Activated CD8-positive, alpha-beta memory T cell treated with anti-CD3 and anti-CD28 coated beads for 24 hours (primary cell): ENCODE measurements around the gene SEMA4D.

Source experiments
- DNase-seq: peaks from one replicate; pipeline ENCODE4 v3.0.0-alpha.2; 2020

The SEMA4D gene

DNA sequence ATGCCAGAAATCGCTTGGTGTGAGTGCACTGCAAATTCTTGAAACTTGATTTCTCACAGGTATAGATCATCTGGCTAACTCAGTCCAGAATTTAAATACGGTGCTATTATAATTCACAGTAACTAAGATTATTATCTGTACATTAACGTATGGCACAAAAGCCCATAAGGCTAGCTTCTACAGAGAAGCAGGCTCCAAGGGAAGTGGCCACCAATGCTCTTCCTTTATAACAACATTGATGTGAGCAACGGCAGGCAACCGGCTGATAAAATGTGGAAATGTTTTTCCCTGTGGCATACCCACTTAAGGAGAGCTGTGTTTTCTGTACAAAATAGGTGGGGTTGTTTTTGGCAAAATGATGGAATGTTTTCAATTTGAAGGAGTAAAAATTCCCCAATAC lies 35.7 kb downstream of the SEMA4D start:
- DNase-seq: no peak

DNA sequence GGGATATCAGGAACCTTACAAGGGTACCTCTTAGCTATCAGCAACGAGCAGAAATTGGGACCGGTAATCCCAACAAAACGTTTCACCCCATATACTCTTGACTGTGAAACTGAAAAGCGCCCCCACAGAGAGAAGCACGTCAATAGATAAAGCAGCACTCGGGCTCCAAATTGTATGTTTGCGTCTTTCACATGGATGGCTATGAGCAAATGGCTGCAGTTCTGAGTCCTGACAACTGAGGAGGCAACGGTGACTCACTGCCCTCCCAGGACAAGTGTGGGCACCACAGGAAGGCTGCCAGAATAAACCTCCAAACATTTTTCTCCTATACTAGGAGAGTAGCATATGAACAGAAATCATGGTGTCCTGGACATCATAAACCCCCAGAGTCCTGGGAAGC lies 36.6 kb downstream of the SEMA4D start:
- DNase-seq: no peak

DNA sequence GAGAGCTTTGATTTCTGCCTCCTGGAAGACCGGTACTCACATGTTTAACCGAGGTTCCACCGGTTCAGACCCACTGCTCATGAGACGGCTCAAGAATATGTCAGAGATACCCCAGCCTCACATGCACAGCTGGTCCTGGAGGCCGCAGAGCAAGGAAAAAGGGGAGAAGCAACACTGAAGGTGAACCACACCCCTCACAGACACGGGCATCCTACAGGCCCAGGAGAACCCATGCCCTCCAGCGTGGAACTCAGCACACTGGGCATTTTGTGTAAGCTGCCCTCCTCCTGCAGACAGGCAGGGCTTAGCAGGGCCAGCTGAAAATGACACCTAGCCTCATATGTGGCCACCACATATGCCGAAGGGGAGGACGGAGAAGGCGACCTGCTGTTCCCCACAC lies 37.4 kb downstream of the SEMA4D start:
- no peak for DNase-seq

DNA sequence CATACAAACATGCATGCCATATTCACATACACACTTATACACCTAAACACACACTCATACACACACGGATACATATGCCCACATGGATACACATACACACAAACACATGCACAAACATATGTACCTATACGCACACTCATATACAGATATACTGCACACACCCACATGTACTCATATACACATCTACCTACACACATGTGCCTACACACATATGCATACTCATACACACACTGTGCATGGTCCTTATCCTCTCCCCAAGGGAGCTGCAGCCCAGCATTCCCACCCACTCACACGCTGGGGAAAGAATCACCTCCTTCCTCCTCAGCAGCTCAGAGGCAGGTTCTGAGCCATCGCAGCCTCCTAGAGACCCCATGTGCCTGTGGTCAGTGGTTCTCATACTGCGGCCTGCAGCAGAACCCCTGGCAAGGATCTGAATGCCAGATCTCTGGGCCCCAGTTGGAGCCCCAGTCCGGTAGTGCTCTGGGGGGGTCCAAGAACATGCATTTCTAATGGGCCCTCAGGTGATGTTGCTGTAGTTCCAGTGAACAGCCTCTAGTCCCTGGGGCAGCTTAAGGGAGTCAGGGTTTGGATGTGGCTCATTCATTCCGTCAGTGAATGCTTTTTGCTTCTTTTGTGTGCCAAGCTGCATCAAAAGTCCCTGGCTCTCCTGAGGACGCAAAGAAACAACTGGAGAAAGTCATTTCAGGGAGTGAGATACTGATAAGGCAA lies 39.0 kb downstream of the SEMA4D start:
- no peak for DNase-seq

DNA sequence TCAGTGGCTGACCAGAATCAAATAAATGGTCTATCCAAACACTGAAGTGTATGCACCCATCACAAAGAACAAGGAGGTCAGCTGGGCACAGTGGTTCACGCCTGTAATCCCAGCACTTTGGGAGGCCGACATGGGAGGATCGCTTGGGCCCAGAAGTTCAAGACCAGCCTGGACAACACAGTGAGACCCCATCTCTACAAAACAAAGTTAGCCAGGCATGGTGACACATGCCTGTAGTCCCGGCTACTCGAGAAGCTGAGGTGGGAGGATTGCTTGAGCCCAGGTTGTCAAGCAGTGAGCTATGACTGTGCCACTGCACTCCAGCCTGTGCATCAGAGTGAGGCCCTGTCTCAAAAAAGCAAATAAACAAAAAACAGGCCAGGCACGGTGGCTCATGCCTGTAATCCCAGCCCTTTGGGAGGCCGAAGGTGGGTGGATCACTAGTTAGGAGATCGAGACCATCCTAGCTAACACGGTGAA lies 40.5 kb downstream of the SEMA4D start:
- no peak for DNase-seq

DNA sequence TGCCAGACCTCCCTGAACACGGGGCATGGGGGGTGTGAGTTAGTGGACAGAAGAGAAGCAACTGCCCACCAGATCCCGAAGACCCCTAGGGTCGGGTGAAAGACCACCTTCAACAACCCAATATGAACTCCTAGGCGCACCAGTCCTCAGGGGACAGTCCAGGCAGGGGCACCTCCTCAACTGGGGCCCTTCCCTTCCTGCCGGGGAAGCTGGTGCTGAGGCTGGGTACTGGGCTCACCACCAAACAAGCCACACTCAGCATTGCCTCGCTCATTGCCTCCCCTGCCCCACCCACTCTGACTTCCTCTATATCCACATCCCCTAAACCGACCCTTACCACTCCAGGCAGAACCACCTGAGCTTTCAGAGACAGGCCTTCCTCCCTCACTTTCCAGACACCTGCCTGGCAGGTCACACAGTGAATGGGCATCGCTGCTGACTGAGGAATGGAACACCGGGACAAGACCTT lies 42.5 kb downstream of the SEMA4D start:
- no peak for DNase-seq

DNA sequence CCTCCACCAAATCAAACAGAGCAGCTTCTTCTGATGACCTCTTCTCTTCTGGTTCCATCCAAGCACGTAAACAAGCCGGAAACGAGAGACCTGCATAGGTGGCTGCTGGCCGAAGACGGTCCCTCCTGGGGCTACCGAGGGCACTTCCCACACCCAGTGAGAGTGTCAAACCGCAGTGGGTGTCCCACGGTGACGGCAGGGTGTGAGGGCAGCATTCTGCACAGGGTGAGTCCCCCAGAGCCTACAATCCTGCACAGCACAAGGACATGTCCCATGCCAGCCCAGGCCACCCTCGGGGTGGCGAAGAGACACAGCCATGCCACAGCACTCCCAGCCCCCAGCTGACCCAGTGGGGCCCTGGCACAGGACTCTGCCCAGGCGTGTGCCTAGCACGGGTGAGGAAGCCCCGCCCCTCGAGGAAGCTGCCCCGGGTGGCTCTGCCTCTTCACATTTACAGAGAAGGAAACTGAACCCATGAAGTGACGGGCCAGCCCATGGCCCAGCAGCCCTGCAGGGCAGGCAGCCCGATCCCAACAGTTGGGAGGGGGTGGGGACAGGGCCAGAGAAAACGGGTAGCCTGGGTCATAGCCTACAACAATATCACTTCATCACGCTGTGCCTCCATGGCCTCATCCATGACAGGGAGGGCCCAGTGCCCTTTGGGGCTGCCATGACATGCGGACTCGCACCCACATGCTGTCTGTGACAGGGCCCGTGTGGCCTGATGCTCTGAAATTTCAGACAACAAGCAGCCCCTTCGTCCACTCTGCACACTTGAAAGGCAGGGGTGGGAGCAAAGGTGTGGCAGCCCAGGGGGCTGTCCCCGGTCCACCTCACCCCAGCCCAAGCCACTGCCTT lies 43.2 kb downstream of the SEMA4D start:
- no peak for DNase-seq

DNA sequence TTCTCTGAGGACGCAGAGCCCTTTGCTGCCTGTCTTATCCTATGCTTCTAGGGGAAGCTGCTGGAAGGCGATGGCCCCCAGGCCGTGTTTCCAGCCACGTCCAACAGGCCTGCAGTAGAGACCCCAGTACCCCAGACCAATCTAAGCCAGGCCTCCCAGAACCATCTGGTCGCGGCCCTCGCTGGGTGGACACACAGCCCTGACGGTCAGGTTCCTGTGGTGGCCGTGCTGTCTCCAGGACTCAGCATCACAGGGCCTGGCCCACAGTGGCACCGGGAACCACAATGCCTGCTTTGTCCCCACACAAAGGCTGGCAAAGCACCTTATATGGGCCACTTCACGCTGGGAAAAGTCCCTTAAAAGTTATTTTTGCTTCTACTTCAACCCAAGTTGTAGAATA lies 44.5 kb downstream of the SEMA4D start:
- DNase-seq: no peak

DNA sequence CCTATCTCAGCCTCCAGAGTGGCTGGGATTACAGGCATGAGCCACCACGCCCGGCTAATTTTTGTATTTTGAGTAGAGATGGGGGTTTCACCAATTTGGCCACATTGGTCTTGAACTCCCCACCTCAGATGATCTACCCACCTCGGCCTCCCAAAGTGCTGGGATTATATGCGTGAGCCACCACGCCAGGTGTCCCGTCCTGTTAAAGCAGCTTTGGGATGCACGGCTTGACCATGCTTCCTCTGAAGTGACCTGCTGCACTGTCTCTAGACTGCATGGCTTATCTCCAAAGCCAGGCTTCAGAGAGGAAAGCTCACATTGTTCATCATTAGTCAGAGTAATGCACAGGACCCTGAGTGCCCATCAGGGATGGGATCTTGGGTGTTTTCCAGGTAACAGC lies 45.4 kb downstream of the SEMA4D start:
- DNase-seq: no peak

DNA sequence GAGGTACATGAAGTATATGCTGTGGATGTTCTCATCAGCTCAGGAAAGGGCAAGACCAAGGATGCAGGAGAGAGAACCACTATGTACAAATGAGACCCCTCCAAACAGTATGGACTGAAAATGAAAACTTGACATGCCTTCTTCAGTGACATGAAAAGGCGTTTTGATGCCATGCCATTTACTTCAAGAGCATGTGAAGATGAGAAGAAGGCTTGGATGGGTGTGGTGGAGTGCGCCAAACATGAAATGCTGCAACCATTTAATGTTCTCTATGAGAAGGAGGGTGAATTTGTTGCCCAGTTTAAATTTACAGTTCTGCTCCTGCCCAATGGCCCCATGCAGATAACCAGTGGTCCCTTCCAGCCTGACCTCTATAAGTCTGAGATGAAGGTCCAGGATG lies 47.7 kb downstream of the SEMA4D start:
- DNase-seq: no peak

DNA sequence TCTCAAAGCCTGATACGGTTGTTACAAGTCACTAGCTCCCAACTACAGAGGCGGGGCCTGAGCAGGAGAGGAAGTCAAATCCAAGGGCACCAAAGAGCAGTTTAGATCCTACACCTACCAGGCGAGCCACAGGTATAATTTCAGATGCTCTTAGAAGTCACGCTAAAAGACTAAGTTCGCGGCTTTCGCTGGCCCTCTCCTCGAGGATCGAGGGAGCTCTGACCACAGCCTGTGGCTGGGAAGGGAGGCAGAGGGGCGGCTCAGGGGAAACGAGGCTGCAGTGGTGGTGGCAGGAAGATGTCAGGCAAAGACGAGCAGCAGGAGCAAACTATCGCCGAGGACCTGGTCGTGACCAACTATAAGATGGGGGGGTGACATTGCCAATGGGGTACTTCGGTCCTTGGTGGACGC lies 48.6 kb downstream of the SEMA4D start:
- no peak for DNase-seq

DNA sequence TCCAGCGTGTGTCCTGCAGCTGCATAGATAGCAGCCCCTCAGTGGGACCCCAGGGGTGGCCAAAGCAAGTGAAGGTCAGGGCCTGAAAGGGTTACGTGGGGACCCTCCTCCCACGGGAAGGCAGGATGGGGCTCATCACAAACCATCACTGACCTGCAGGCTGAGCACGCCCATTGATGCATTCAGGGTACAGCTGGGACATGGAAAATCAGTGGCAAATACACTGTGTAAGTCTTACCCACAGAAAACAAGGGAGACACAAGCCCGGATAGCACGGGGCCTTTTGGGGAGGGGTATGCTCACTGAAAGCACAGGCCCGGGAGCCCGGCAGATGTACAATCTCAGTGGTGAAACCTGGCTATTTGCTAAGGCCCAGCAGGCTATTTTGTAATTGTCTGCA lies 49.1 kb downstream of the SEMA4D start:
- DNase-seq: no peak

DNA sequence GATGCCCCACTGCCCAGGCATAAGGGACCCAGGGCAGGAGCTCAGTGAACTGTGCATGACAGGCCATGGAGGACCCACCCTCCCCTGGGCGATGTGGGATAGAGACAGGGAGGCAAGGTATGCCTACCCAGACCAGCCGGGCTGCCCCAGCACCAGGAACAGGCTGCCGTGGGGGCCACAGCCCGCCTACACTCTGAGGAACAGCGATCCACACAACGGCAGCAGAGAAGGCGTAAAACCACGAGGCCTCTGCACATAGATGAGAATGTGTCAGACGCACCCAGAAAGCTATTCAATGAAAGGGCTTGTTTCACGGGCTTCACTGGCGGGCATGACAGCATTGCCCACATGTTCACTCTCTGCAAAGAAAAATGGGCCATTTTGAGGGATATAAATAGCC lies 49.5 kb downstream of the SEMA4D start:
- peak; percentile 84 for DNase-seq

DNA sequence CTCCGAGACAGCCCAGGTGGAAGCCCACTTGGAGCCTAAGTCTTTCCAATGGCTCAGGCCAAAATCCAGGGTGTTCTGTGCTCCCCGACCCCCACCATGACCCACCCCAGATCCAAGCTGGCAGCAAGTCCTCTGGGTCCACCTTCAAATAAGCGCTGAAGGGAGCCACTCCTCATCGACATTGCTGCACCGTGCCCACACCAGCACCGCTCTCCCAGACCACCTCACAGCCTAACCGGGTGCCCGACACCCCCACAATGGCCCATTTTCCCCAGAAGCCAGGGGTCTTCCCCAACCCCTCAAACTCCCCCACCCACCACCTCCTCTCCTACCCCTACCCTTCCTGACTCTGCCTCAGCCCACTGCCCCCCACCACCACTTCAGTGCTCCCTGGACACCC lies 50.5 kb downstream of the SEMA4D start:
- DNase-seq: no peak

DNA sequence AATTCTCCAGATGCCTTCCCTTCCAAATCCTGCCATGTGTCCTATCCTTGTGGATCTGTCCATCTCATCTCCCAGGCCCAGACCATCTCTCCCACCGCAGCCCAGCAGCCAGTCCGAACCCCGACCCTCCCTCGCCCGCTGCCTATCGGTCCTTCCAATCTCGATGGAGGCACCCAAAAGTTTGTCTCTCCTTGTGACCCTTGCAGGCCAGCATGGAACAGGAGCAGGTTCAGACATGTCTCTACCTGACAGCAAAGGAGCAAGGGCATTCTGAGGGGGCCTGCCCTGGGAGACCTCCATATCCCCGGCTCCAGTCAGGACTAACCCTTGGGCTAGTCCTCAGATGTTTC lies 51.0 kb downstream of the SEMA4D start:
- DNase-seq: no peak

DNA sequence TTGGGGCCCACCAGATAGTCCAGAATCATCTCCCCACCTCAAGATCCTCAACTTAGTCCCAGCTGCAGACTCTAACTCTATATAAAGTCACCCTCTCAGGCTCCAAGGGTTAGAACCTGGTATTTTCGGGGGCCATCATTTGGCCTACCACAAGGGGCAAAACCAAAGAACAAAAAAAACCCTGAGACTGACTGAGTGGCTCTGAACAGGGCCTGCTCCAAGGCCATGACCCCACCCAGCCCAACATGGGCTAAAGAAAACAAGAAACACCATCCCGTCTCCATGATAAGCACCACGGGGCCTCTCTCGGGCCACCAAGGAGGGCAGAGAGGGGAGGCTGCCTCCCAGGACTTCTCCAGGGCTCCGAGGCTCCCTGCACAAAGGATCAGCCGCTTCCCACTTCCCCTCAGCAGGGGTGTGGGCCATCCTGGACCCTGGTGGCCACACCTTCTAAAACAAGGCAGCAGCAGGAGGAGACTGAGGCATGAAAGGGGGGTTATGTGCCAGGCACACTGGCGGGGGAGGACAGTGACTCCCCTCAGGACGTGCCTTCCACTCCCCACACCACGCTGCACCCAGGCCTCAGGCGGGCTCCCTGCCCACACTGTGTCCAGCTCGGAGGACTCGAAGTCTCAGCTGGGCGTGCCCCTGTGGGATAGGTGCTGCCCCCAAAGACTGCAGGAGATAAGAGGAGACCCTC lies 51.5 kb downstream of the SEMA4D start:
- no peak for DNase-seq

DNA sequence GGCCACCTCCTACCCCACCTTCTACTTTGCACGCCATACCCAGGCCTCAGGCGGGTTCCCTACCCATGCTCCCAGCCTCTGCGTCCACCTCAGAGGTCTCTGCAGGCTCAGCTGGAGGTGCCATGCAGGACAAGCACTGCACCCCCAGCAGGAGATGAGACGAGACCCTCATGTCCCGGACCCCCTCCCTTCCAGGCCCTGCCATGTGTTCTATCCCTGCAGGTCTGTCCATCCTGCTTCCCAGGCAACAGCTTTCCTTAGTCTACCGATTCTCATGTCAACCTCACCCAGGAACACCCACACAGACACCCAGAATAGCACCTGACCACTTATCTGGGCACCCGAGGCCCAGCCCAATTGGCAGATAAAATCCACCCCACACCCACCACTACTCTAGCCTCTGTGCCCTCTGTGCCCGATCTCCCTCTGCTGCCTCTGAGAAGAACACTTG lies 52.1 kb downstream of the SEMA4D start:
- DNase-seq: no peak

DNA sequence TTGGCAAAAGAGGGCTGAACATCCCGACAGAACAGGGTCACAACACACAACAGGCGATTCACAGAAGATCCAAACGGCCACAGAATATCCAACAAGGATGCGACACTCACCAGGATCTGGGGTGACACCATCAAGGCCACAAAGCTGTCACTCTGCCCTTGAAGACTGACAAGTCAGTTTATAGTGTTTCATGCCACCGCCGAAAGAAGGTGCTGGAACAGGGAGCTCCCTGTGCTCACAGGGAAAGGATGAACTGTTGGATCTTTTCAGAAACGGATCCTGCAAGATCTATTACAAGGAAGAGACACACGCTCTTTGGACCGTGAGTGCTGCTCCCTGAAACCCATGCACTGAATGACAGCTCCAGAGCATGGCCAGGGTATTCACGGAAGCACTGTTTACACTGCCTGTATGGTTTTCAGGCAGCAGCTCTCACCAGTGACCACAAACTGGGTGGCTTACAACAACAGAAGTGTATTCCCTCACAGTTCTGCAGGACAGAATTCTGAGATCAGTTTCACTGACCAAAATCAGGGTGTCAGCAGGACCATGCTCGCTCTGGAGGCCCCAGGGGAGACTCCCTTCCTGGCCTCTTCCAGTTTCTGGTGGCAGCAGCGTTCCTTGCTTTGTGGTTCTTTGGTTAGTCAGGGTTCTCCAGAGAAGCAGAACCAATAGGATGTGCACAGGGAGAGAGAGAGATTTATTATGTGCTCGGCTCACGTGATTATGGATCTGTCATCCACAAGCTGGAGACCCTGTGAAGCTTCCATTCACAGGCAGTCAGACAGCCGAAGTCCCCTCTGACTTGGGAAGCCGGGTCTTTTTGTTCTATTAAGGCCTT lies 52.8 kb downstream of the SEMA4D start:
- no peak for DNase-seq

DNA sequence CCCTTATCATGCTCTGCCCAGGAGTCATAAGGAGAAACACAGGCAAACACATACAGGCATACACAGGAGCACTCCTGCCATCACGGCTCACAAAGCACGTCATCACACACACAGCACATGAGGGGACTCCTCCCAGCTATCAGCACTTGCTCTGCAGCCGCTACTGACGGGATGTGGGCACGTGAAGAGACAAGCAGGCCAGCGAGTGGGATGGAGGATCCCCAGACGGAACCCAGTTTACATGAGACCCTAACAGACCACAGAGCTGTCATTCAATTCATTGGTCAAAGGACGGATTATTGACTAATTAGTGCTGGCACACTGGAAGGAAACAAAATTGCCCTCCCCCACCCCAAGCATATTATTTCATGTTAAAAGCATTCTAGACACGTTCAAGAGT lies 53.6 kb downstream of the SEMA4D start:
- no peak for DNase-seq

DNA sequence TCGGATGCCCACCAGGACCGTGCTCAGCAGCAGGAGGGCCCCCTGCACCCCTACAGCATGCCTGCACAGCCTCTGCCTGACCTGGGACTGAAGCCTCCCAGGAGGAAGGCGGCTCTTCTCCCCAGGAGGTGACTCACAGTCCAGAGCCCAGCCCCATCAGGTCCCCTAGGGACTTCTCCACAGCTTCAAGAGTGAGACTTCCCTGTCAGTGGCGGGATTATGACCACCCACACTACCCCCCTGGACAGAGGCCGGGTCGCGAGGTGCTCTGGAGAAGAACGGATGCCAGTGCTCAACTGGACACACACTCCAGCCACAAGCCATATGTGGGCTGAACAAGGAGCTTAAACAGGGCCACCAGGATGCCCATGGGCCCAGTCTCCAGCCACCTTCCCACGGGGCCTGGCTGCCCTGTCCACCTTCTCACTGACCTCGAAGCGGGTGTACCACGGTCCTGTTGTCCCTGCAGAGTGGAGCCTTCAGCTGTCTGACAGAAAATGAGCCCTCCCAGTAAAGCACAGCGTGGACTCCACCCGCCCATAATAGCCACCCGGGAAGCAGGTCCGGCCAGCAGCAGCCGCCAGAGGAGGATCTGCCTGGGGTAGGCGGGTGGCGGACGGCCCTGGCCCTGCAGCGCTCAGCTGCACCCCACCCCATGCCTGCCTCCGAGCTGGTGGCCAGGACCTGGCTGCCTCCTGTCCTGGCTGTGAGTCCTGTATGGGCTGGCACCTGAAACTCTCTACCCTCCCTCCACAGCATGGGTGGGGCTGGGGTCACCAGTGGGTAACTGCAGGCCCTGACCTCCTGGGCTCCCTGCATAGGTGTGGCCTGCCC lies 54.7 kb downstream of the SEMA4D start:
- DNase-seq: no peak

DNA sequence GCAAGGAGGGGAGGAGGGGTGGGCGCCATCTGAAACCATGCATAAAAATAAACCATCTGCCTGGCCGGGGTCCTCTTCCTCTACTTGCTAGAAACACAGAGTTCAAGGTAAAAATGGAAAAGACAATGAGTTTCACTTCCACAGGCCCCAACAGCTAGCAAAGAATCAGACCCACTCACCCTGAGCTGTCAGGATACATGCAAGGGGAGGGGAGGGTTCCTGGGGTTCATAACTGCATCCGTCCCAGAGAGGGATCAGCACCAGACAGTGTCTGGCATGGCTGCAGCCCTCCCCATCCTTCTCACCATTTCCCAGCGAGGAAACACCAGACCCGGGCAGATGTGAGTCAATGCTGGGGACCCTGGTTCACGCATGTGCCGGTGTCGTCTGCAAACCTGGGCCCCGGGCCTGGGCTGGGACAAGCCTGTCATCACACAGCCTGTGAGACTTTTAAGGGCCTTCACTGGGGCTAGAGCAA lies 55.4 kb downstream of the SEMA4D start:
- DNase-seq: no peak

DNA sequence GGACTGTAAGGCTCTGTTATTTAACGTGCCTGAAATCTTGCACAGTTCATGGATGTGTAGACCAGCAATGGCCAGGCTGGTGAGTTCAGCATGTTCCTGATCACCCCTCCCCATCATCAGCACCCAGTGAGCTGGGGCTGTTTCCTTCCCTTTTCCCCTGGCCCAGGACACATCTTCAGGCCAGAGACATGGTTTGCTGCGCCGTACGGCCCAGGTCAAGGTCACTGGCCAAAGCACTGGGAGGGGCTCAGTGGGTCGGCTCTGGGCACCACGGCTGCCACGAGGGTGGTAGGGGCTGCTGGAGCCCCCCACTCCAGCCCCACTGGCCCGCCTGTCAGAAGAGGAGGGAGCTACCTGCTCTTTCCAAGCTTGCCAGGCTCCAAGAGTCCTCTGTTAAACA lies 55.9 kb downstream of the SEMA4D start:
- DNase-seq: no peak
